HG03354 (cell line): ENCODE measurements around the gene PSAP.

Experiments
- ATAC-seq: cut with Tn5 transposase; IDR thresholded peaks from one replicate; pipeline ENCODE4 v1.9.1; 2021; ENCODE audit warnings: mild to moderate bottlenecking; ENCODE audit not compliant: unreplicated experiment, poor library complexity, severe bottlenecking

PSAP gene

DNA sequence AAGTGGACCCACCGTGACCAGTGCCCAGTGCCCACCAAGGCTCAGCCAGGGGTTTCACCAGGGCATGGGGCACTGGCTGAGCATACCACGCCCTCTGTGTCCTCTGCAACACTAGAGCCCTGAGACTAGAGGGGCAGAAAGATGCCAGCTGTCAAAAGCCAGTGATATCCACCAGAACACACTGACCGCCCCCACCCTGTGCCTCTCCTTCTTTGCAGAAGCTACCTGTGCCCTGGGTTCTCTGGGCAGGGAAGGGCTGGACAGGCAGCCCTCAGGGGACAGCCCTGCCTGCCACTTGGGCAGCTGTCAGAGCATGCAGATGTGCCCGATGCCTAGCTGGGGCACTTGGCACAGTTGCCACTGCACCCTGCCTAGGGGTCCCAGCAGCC, 78.2 kb downstream of the PSAP start:
- no peak for ATAC-seq

- ATAC-seq = no peak
These were observed 79.0 kb downstream of the PSAP start for GRCh38 chr10:71771821-71772617.

DNA sequence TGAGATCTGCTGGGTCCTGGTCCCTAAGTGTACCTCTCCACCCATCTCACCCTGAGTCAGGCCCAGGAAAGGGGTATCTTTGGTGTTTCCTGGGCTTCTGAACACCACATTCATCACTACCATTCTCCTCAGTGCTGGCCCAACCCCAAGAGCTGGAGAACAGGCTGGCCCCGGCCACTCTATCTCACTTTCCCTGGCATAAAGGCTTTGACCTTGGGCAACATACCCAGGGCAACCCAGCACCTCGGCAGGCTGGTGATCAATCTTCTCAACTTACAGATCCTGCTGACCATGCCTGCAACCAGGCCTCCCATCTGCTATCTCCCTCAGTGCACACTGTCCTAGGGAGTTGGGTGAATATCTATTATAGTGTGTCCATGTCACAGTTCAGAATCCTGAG, 79.8 kb downstream of the PSAP start:
- no peak for ATAC-seq

GRCh38 chr10:71770789-71771188, 80.3 kb downstream of the PSAP start:
- no peak for ATAC-seq

GRCh38 chr10:71770255-71770654, 80.8 kb downstream of the PSAP start:
- no peak for ATAC-seq

- peak; percentile 13 for ATAC-seq
These were observed 81.7 kb downstream of the PSAP start for GRCh38 chr10:71769279-71769823.

GRCh38 chr10:71767420-71768035, 83.5 kb downstream of the PSAP start:
- ATAC-seq = no peak

GRCh38 chr10:71766717-71767419, 84.2 kb downstream of the PSAP start:
- peak; percentile 40 for ATAC-seq
